ENCODE results near the gene ARHGAP31. TPM values are rescaled to one million over a fixed set of nuclear protein-coding genes. Genes with fewer than 3 reads are reported as not detected.

The ARHGAP31 gene
- total RNA-seq, 1 experiment from 2014 or later = 12.0 TPM

DNA sequence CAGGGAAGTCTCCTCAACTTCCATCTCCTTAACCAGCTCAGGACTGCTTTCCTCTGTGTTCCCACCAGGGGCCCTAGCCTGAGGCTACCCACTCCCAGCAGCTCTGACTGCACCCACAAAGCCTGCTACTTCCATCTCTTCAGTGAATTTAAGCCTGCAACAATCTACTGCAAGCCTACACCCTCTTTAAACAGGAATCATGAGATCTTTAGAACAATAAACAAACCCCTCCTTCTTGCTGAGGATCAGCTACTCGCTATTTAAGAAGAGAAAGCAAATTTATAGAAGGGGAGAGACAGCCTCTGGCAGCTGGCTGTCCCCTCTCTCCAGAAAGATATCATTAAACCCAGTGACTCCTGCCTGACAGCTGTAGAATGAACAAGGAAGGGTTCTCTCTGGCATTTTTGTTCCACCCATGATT, 51.9 kb downstream of the ARHGAP31 start:
- intact Hi-C loops (cut with micrococcal nuclease; ENCODE audit: unreplicated experiment) = no loop called here
- H3K27ac ChIP-seq (ENCODE audit: low read depth, low read length, poor library complexity, severe bottlenecking) = no peak overlapping the region
- TF ChIP-seq, protein P1, sequence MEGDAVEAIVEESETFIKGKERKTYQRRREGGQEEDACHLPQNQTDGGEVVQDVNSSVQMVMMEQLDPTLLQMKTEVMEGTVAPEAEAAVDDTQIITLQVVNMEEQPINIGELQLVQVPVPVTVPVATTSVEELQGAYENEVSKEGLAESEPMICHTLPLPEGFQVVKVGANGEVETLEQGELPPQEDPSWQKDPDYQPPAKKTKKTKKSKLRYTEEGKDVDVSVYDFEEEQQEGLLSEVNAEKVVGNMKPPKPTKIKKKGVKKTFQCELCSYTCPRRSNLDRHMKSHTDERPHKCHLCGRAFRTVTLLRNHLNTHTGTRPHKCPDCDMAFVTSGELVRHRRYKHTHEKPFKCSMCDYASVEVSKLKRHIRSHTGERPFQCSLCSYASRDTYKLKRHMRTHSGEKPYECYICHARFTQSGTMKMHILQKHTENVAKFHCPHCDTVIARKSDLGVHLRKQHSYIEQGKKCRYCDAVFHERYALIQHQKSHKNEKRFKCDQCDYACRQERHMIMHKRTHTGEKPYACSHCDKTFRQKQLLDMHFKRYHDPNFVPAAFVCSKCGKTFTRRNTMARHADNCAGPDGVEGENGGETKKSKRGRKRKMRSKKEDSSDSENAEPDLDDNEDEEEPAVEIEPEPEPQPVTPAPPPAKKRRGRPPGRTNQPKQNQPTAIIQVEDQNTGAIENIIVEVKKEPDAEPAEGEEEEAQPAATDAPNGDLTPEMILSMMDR (conservative IDR thresholded peaks at IDR 0.05; ENCODE audit: low read depth, low read length) = 0 out of 2 replicates have a peak, but pooled peaks have one; percentile 9
- TF ChIP-seq EZH2 (IDR thresholded peaks at IDR 0.05; ENCODE audit: borderline replicate concordance, low read depth, low read length, poor library complexity, severe bottlenecking) = no peak
- H3K27me3 ChIP-seq (replicated peaks; ENCODE audit: insufficient read depth, low read depth, low read length, poor library complexity) = no peaks in the 10 kb centered on the region
- POLR2A ChIA-PET (ENCODE audit: low non-redundant PET) = interaction anchor here (0.6 kb wide), 1 partner anchor 16 kb away, joined by 3 read pairs; no protein-coding TSS in a partner anchor
- H3K4me3 ChIP-seq (ENCODE audit: low read depth, low read length, poor library complexity, severe bottlenecking) = no peak overlapping the region
- peaks cover 22% of the 10 kb centered on the region for H3K4me1 ChIP-seq (ENCODE audit: insufficient read depth, low read length, poor library complexity, severe bottlenecking)
- no TSS peak for BruUV-seq (replicated peaks)
- CTCF ChIA-PET = no interaction called here
- no peak for DNase-seq (ENCODE audit: low spot score)
- H3K9me3 ChIP-seq (ENCODE audit: low read depth, low read length, poor library complexity, severe bottlenecking) = no peaks in the 10 kb centered on the region
- H3K36me3 ChIP-seq (ENCODE audit: insufficient read depth, low read length, poor library complexity, severe bottlenecking) = no peaks in the 10 kb centered on the region

DNA sequence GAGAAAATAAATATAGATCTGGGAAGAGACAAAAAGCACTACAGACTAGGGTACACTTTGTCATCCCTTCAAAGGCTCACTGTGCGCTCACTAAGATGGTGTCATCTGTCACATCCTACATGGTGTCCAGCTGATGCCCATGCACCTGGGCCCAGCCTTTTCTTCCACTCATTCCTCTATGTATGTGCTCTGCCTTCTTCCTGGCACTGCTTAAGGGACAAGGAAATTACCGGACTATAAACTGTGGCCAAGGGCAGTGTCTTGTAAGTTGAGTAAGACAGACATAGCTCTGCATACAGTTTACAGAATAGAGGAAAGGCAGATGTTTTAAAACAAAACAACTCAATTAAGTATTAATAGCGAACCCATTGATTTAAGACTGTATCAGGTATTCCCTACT, 52.9 kb downstream of the ARHGAP31 start:
- H3K27me3 ChIP-seq (replicated peaks; ENCODE audit: insufficient read depth, low read depth, low read length, poor library complexity) = no peaks in the 10 kb centered on the region
- ChIA-PET POLR2A (ENCODE audit: low non-redundant PET) (interaction anchor here (0.6 kb wide), 1 partner anchor 141 kb away, joined by 6 read pairs; no protein-coding TSS in a partner anchor), CTCF (interaction anchor here (0.5 kb wide), 1 partner anchor 209 kb away, joined by 5 read pairs; no protein-coding TSS in a partner anchor)
- H3K27ac ChIP-seq (ENCODE audit: low read depth, low read length, poor library complexity, severe bottlenecking) = no peak overlapping the region
- no peaks in the 10 kb centered on the region for H3K36me3 ChIP-seq (ENCODE audit: insufficient read depth, low read length, poor library complexity, severe bottlenecking)
- no TSS peak for BruUV-seq (replicated peaks)
- H3K9me3 ChIP-seq (ENCODE audit: low read depth, low read length, poor library complexity, severe bottlenecking) = no peaks in the 10 kb centered on the region
- DNase-seq (ENCODE audit: low spot score) = no peak
- intact Hi-C loops (cut with micrococcal nuclease; ENCODE audit: unreplicated experiment) = no loop called here
- no peak overlapping the region for H3K4me3 ChIP-seq (ENCODE audit: low read depth, low read length, poor library complexity, severe bottlenecking)
- peaks cover 26% of the 10 kb centered on the region for H3K4me1 ChIP-seq (ENCODE audit: insufficient read depth, low read length, poor library complexity, severe bottlenecking)
- TF ChIP-seq EZH2 (IDR thresholded peaks at IDR 0.05; ENCODE audit: borderline replicate concordance, low read depth, low read length, poor library complexity, severe bottlenecking) = no peak
- TF ChIP-seq, protein P1 (conservative IDR thresholded peaks at IDR 0.05; ENCODE audit: low read depth, low read length) = no peak

DNA sequence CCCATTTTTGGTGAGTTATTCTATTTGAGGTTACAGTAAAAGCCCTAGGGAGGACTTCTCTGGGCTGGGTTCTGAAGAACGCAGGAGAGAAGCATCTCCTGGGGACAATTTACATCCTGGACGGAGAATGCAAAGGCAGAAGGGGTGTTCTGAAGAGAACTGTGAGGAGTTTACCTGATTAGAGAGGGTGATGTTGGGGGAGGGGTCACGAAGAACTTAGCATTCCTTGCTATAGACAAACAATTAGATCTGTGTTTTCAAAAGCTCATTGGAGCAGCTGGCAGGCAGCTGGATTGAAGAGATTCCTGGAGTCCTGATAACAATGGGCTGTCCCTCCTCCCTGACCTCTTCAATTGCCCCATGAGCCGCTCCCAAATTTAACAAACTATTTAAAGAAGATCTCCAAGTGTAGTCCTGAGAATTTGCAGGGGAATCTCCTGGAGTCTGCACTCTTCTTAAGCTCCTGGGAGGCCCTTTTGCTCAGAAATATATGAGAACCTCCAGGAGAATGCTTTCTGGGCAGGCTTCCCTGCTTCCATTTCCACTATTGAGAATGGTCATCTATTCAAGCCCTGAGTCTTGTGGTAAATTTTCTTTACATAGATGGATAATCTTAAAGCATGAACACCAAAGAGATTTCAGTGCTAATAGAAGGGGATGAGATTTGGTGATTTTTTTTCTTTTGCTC, 55.3 kb downstream of the ARHGAP31 start:
- POLR2A ChIA-PET (ENCODE audit: low non-redundant PET) = no interaction called here
- intact Hi-C loops (cut with micrococcal nuclease; ENCODE audit: unreplicated experiment) = loop anchor here (5.0 kb wide), 1 partner anchor 57 kb away; the partner anchor contains the start of gene ARHGAP31
- BruUV-seq (replicated peaks) = no TSS peak
- Histone ChIP-seq H3K4me1 (ENCODE audit: insufficient read depth, low read length, poor library complexity, severe bottlenecking) (peaks cover 37% of the 10 kb centered on the region), H3K27ac (ENCODE audit: low read depth, low read length, poor library complexity, severe bottlenecking) (no peak overlapping the region), H3K27me3 (replicated peaks; ENCODE audit: insufficient read depth, low read depth, low read length, poor library complexity) (no peaks in the 10 kb centered on the region), H3K36me3 (ENCODE audit: insufficient read depth, low read length, poor library complexity, severe bottlenecking) (no peaks in the 10 kb centered on the region), H3K9me3 (ENCODE audit: low read depth, low read length, poor library complexity, severe bottlenecking) (no peaks in the 10 kb centered on the region), H3K4me3 (ENCODE audit: low read depth, low read length, poor library complexity, severe bottlenecking) (no peak overlapping the region)
- TF ChIP-seq, protein P1 (conservative IDR thresholded peaks at IDR 0.05; ENCODE audit: low read depth, low read length) = no peak
- TF ChIP-seq EZH2 (IDR thresholded peaks at IDR 0.05; ENCODE audit: borderline replicate concordance, low read depth, low read length, poor library complexity, severe bottlenecking) = no peak
- DNase-seq (ENCODE audit: low spot score) = no peak
- CTCF ChIA-PET = interaction anchor here (0.9 kb wide), 1 partner anchor 108 kb away, joined by 3 read pairs; the partner anchor contains the start of gene B4GALT4
